Endothelial cell (in vitro differentiated cells): ENCODE measurements around the gene TMEM51. TPM values are rescaled to one million over a fixed set of nuclear protein-coding genes. Genes with fewer than 3 reads are reported as not detected.

ENCODE experiments used
- DNase-seq: peaks from one replicate; pipeline ENCODE4 v3.0.0; 2021; ENCODE audit warnings: low spot score
- H3K27ac Mint-ChIP-seq: one replicate; pipeline ENCODE4 v1.8.0; 2021; ENCODE audit warnings: mixed read lengths, inconsistent platforms; ENCODE audit not compliant: unreplicated experiment
- H3K27me3 Mint-ChIP-seq: one replicate; pipeline ENCODE4 v1.8.0; 2021; ENCODE audit warnings: mild to moderate bottlenecking, moderate library complexity, mixed read lengths, inconsistent platforms; ENCODE audit not compliant: unreplicated experiment
- H3K36me3 Mint-ChIP-seq: one replicate; pipeline ENCODE4 v1.8.0; 2021; ENCODE audit warnings: mild to moderate bottlenecking, low read depth, mixed read lengths, inconsistent platforms; ENCODE audit not compliant: unreplicated experiment
- H3K4me1 Mint-ChIP-seq: one replicate; pipeline ENCODE4 v1.8.0; 2021; ENCODE audit warnings: mild to moderate bottlenecking, mixed read lengths, inconsistent platforms; ENCODE audit not compliant: unreplicated experiment
- H3K4me3 Mint-ChIP-seq: one replicate; pipeline ENCODE4 v1.8.0; 2021; ENCODE audit warnings: mild to moderate bottlenecking, mixed read lengths, inconsistent platforms; ENCODE audit not compliant: unreplicated experiment
- H3K9me3 Mint-ChIP-seq: one replicate; pipeline ENCODE4 v1.8.0; 2021; ENCODE audit warnings: mixed read lengths, inconsistent platforms; ENCODE audit not compliant: unreplicated experiment
- CTCF ChIP-seq: fragments of 200-600 bp; sonication (generic); IDR thresholded peaks from one replicate; pipeline ENCODE4 v1.5.0; 2021; ENCODE audit warnings: antibody characterized with exemption; ENCODE audit not compliant: unreplicated experiment
- total RNA-seq: library from RNA; stranded (reverse); fragmentation: NEBNext Ultra II Directional; extraction: Animal tissue kit (Norgen Biotek cat#: 25700); gene quantifications from one replicate; pipeline ENCODE4 v1.2.1, GENCODE V29; 2021; ENCODE audit not compliant: unreplicated experiment

Gene TMEM51
- total RNA-seq, 1 donor from 2014 or later, result 23.5 TPM

GRCh38 chr1:15141935-15142539 lies 11.5 kb upstream of the TMEM51 start:
- Mint-ChIP-seq H3K4me3 (no peak overlapping the region), H3K27ac (no peak overlapping the region), H3K36me3 (no peaks in the 10 kb centered on the region), H3K4me1 (peaks cover 22% of the 10 kb centered on the region), H3K27me3 (peaks cover 2% of the 10 kb centered on the region), H3K9me3 (no peaks in the 10 kb centered on the region)
- DNase-seq, result no peak
- no peak for TF ChIP-seq CTCF

- H3K4me1 Mint-ChIP-seq, result peaks cover 19% of the 10 kb centered on the region
- peaks cover 2% of the 10 kb centered on the region for H3K27me3 Mint-ChIP-seq
- H3K9me3 Mint-ChIP-seq, result no peaks in the 10 kb centered on the region
- H3K27ac Mint-ChIP-seq, result no peak overlapping the region
- no peaks in the 10 kb centered on the region for H3K36me3 Mint-ChIP-seq
- no peak for TF ChIP-seq CTCF
- no peak overlapping the region for H3K4me3 Mint-ChIP-seq
- no peak for DNase-seq
Observed at GRCh38 chr1:15145327-15145726, 8.2 kb upstream of the TMEM51 start.

GRCh38 chr1:15146142-15146680 lies 7.3 kb upstream of the TMEM51 start:
- Mint-ChIP-seq H3K36me3 (no peaks in the 10 kb centered on the region), H3K4me1 (peaks cover 19% of the 10 kb centered on the region), H3K9me3 (no peaks in the 10 kb centered on the region), H3K4me3 (no peak overlapping the region), H3K27me3 (no peaks in the 10 kb centered on the region), H3K27ac (no peak overlapping the region)
- TF ChIP-seq CTCF, result no peak
- no peak for DNase-seq

- H3K4me3 Mint-ChIP-seq, result no peak overlapping the region
- H3K27ac Mint-ChIP-seq, result no peak overlapping the region
- no peak for DNase-seq
- TF ChIP-seq CTCF, result no peak
- no peaks in the 10 kb centered on the region for H3K9me3 Mint-ChIP-seq
- no peaks in the 10 kb centered on the region for H3K36me3 Mint-ChIP-seq
- peaks cover 20% of the 10 kb centered on the region for H3K4me1 Mint-ChIP-seq
- H3K27me3 Mint-ChIP-seq, result no peaks in the 10 kb centered on the region
Observed at GRCh38 chr1:15146971-15147376, 6.6 kb upstream of the TMEM51 start.

- Mint-ChIP-seq H3K36me3 (no peaks in the 10 kb centered on the region), H3K9me3 (no peaks in the 10 kb centered on the region), H3K4me3 (no peak overlapping the region), H3K27ac (no peak overlapping the region), H3K4me1 (peaks cover 20% of the 10 kb centered on the region), H3K27me3 (no peaks in the 10 kb centered on the region)
- TF ChIP-seq CTCF, result no peak
- no peak for DNase-seq
Observed at GRCh38 chr1:15148004-15148403, 5.5 kb upstream of the TMEM51 start.
